HG03521 (cell line): ENCODE results near the gene KCNIP4.

Experiments used
- ATAC-seq: cut with Tn5 transposase; IDR thresholded peaks from one replicate; pipeline ENCODE4 v1.9.1; 2021; ENCODE audit warnings: mild to moderate bottlenecking, moderate library complexity; ENCODE audit not compliant: unreplicated experiment

KCNIP4 gene

GRCh38 chr4:20895208-20895607, 1053.4 kb downstream of the KCNIP4 start:
- no peak for ATAC-seq

- ATAC-seq: no peak
Measured at GRCh38 chr4:20890761-20891160, 1057.8 kb downstream of the KCNIP4 start.

- ATAC-seq: no peak
Measured at GRCh38 chr4:20889901-20890300, 1058.7 kb downstream of the KCNIP4 start.

- no peak for ATAC-seq
Measured at GRCh38 chr4:20883677-20884076, 1064.9 kb downstream of the KCNIP4 start.

GRCh38 chr4:20883231-20883630, 1065.3 kb downstream of the KCNIP4 start:
- no peak for ATAC-seq

GRCh38 chr4:20882500-20882899, 1066.1 kb downstream of the KCNIP4 start:
- ATAC-seq: no peak

- no peak for ATAC-seq
Measured at GRCh38 chr4:20881658-20882057, 1066.9 kb downstream of the KCNIP4 start.

- no peak for ATAC-seq
Measured at GRCh38 chr4:20878806-20879205, 1069.8 kb downstream of the KCNIP4 start.

GRCh38 chr4:20870436-20870835, 1078.1 kb downstream of the KCNIP4 start:
- no peak for ATAC-seq

- no peak for ATAC-seq
Measured at GRCh38 chr4:20868108-20868507, 1080.5 kb downstream of the KCNIP4 start.

- ATAC-seq: no peak
Measured at GRCh38 chr4:20860878-20861277, 1087.7 kb downstream of the KCNIP4 start.

GRCh38 chr4:20859097-20859781, 1089.3 kb downstream of the KCNIP4 start:
- no peak for ATAC-seq

GRCh38 chr4:20857081-20857480, 1091.5 kb downstream of the KCNIP4 start:
- ATAC-seq: no peak

- ATAC-seq: no peak
Measured at GRCh38 chr4:20847124-20847747, 1101.3 kb downstream of the KCNIP4 start.

GRCh38 chr4:20844311-20844710, 1104.3 kb downstream of the KCNIP4 start:
- ATAC-seq: no peak

- no peak for ATAC-seq
Measured at GRCh38 chr4:20840648-20841190, 1107.9 kb downstream of the KCNIP4 start.

GRCh38 chr4:20839957-20840356, 1108.6 kb downstream of the KCNIP4 start:
- no peak for ATAC-seq

GRCh38 chr4:20838476-20838875, 1110.1 kb downstream of the KCNIP4 start:
- no peak for ATAC-seq

GRCh38 chr4:20832826-20833225, 1115.7 kb downstream of the KCNIP4 start:
- no peak for ATAC-seq

- ATAC-seq: no peak
Measured at GRCh38 chr4:20831746-20832145, 1116.8 kb downstream of the KCNIP4 start.

GRCh38 chr4:20829617-20830357, 1118.8 kb downstream of the KCNIP4 start:
- no peak for ATAC-seq

- ATAC-seq: no peak
Measured at GRCh38 chr4:20825505-20825904, 1123.1 kb downstream of the KCNIP4 start.
